ENCODE measurements around the gene PRDM5. TPM values are rescaled to one million over a fixed set of nuclear protein-coding genes. Genes with fewer than 3 reads are reported as not detected.
A peak's percentile ranks its signal among the peaks of the same experiment; 100 is the strongest.
"Not testable (repeated sequence)": the region's sequence is repeated elsewhere in the genome, so short reads cannot be mapped to it uniquely, and the experiment has no call there.

The PRDM5 gene
- total RNA-seq, 2 experiments from 2014 or later, result 0.20 to 0.57 TPM

DNA sequence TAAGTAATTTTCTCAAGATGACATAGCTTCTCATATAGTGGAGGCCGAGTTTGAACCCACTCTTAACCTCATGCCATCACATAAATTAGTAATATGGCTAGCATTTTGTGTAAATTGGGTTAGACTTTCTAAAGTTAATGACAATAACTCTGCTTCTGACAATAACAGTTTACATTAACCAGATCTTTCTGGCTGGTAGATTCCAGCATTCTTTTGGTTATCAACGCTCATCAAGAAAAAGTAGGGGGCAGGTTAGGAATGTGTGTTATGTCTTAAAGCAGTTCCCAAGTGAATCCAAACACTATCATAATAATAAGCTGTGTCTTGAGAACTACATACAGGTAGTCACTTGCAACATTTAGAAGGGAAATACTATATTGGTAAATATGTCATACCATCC, 162.5 kb downstream of the PRDM5 start:
- CTCF ChIA-PET, result no interaction called here

DNA sequence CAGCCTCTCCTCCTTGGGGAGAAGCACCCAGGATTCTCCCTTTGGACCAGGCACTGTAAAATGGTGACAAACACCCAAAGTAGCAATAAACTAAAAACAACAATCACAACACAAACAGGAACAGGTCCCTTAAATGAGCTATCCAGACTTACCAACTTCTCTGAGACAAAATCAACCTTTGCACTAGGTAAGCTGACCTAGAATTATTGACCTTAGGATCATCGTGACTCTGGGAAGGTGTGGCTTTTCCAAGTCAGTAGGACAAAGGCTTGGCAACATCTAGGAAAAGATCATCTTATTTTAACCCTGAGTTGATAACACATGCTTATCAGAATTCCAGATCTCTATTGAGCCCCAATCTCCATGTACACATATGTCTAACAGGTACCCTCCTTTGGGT, 166.7 kb downstream of the PRDM5 start:
- intact Hi-C loops (cut with micrococcal nuclease), result no loop called here

More for the DNA sequence above, 162.5 kb downstream of the PRDM5 start:
- H3K4me3 Mint-ChIP-seq, result no peak overlapping the region
- intact Hi-C loops (cut with micrococcal nuclease), result no loop called here
- H3K36me3 Mint-ChIP-seq (ENCODE audit: low read depth), result no peaks in the 10 kb centered on the region
- H3K9me3 Mint-ChIP-seq, result no peaks in the 10 kb centered on the region
- DNase-seq, result no peak
- H3K4me1 Mint-ChIP-seq (ENCODE audit: low read depth), result no peaks in the 10 kb centered on the region
- H3K27me3 Mint-ChIP-seq (ENCODE audit: low read depth), result no peaks in the 10 kb centered on the region
- H3K27ac Mint-ChIP-seq, result no peak overlapping the region

DNA sequence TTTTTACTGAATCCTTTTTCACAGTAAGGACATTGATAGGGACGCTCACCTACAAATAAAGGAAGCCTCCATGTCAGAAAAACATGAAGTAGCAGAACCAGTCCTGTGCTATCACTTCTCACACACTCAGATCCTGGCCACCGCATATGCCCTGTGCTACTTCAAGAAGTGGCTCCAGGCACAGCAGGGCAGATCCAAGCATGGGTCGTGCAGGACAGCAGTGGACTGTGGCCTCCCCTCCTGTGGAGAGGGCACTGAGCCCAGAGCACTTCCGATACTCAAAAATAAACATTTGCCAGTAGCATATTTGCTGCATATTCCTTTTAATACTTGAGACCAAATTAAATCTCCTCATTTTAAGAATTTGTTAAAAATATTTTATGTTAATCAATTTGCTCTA, 167.9 kb downstream of the PRDM5 start:
- Mint-ChIP-seq H3K4me3 (no peak overlapping the region), H3K27ac (no peak overlapping the region), H3K4me1 (ENCODE audit: low read depth) (no peaks in the 10 kb centered on the region), H3K27me3 (ENCODE audit: low read depth) (no peaks in the 10 kb centered on the region), H3K9me3 (peaks cover 11% of the 10 kb centered on the region), H3K36me3 (ENCODE audit: low read depth) (no peaks in the 10 kb centered on the region)
- intact Hi-C loops (cut with micrococcal nuclease), result no loop called here
- CTCF ChIA-PET, result no interaction called here
- DNase-seq, result no peak

More for the DNA sequence above, 166.7 kb downstream of the PRDM5 start:
- no peak for DNase-seq
- H3K27me3 Mint-ChIP-seq (ENCODE audit: low read depth), result no peaks in the 10 kb centered on the region
- H3K27ac Mint-ChIP-seq, result no peak overlapping the region
- H3K9me3 Mint-ChIP-seq, result peaks cover 5% of the 10 kb centered on the region
- H3K4me3 Mint-ChIP-seq, result no peak overlapping the region
- CTCF ChIA-PET, result interaction anchor here (0.6 kb wide), 1 partner anchor 204 kb away, joined by 4 read pairs; no protein-coding TSS in a partner anchor
- no peaks in the 10 kb centered on the region for H3K36me3 Mint-ChIP-seq (ENCODE audit: low read depth)
- H3K4me1 Mint-ChIP-seq (ENCODE audit: low read depth), result no peaks in the 10 kb centered on the region

DNA sequence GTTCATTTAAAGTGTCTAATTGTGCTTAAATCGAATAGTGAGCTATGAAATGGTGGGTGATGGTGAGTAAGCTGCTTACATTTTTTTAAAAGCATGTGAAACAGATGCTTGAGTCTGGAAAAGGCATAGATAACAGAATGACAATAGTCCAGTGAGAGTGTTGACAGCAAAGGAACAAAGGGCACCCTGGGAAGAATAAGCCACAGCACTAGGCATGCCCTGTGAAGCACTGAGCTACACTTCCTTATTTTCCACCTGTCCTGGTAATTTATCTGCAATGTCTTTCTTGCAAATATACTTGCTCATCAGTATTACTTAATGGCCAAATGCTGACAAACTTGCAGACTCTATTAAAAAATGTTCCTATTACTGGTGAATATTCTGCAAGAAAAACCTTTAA, 168.7 kb downstream of the PRDM5 start:
- Mint-ChIP-seq H3K4me1 (ENCODE audit: low read depth) (no peaks in the 10 kb centered on the region), H3K9me3 (peaks cover 11% of the 10 kb centered on the region), H3K27ac (no peak overlapping the region), H3K4me3 (no peak overlapping the region), H3K27me3 (ENCODE audit: low read depth) (no peaks in the 10 kb centered on the region), H3K36me3 (ENCODE audit: low read depth) (no peaks in the 10 kb centered on the region)
- CTCF ChIA-PET, result interaction anchor here (1.2 kb wide), 1 partner anchor 439 kb away, joined by 3 read pairs; no protein-coding TSS in a partner anchor
- intact Hi-C loops (cut with micrococcal nuclease), result no loop called here
- no peak for DNase-seq

DNA sequence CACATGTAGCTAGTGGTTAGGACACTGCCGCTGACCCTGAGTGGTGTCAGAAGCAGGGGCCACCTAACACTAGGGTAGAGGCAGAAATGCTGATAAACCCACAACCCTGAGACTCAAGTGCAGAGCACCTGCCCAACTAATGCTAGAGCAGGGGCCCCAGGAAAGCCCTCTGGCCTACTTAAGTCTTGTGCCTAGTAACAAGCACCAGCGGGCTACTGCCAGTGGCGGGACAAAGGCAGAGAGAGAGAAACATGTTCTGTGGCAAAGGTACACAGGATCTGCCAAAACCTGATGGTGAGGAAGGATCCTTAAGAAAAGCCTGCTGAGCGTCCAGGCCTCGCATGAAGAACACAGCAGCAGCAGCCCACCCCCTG, 172.4 kb downstream of the PRDM5 start:
- Mint-ChIP-seq H3K4me1 (ENCODE audit: low read depth) (peaks cover 1% of the 10 kb centered on the region), H3K27ac (no peak overlapping the region), H3K4me3 (no peak overlapping the region), H3K27me3 (ENCODE audit: low read depth) (no peaks in the 10 kb centered on the region), H3K9me3 (peaks cover 11% of the 10 kb centered on the region), H3K36me3 (ENCODE audit: low read depth) (no peaks in the 10 kb centered on the region)
- no peak for DNase-seq
- intact Hi-C loops (cut with micrococcal nuclease), result no loop called here
- CTCF ChIA-PET, result interaction anchor here (0.8 kb wide), 1 partner anchor 405 kb away, joined by 3 read pairs; no protein-coding TSS in a partner anchor

DNA sequence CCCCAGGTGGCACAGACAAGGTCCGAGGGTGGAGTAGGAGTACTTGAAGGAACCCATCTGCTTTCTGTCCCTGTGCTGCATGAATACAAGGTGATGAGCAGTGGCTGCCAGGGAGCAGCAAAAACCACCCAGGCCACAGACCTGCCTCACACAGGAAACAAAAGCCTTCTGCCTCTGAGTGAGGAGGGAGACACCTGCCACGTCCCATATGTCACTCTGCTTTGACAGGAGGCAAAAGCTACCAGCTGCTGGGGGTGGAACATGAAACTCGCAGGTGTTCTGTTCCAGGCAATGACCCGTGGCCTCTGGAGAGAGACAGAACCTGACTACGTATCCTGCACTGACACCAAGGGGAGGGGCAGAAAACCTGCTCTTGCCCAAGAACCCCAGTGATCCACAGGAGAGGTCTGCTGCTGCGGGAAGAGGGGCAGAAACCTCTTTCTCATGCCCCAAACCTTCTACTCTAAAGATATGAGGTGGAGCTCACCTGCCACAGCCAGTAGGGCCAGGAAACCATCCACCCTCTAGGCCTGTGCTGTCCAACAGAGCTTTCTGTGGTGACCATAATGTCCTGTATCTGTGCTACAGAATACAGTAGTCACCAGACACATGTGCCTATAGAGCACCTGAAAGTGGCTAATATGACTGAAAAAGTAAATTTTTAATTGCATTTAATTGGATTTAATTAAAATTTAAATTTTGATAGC, 172.9 kb downstream of the PRDM5 start:
- no peak overlapping the region for H3K27ac Mint-ChIP-seq
- H3K9me3 Mint-ChIP-seq, result peaks cover 11% of the 10 kb centered on the region

DNA sequence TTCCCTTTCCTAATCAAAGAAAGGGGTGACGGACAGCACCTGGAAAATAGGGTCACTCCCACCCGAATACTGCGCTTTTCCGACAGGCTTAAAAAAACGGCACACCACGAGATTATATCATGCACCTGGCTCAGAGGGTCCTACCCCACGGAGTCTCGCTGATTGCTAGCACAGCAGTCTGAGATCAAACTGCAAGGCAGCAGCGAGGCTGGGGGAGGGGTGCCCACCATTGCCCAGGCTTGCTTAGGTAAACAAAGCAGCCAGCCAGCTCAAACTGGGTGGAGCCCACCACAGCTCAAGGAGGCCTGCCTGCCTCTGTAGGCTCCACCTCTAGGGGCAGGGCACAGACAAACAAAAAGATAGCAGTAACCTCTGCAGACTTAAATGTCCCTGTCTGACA, 180.9 kb downstream of the PRDM5 start:
- H3K27ac Mint-ChIP-seq; H3K27me3 Mint-ChIP-seq (ENCODE audit: low read depth); H3K36me3 Mint-ChIP-seq (ENCODE audit: low read depth); intact Hi-C loops (cut with micrococcal nuclease); H3K4me3 Mint-ChIP-seq; H3K9me3 Mint-ChIP-seq; H3K4me1 Mint-ChIP-seq (ENCODE audit: low read depth); DNase-seq; CTCF ChIA-PET: not testable (repeated sequence)

More for the DNA sequence above, 172.9 kb downstream of the PRDM5 start:
- peaks cover 1% of the 10 kb centered on the region for H3K4me1 Mint-ChIP-seq (ENCODE audit: low read depth)
- CTCF ChIA-PET, result interaction anchor here (0.8 kb wide), 1 partner anchor 405 kb away, joined by 3 read pairs; no protein-coding TSS in a partner anchor
- peak; percentile 12 for DNase-seq
- H3K27me3 Mint-ChIP-seq (ENCODE audit: low read depth), result no peaks in the 10 kb centered on the region
- intact Hi-C loops (cut with micrococcal nuclease), result no loop called here
- no peak overlapping the region for H3K4me3 Mint-ChIP-seq
- H3K36me3 Mint-ChIP-seq (ENCODE audit: low read depth), result no peaks in the 10 kb centered on the region

DNA sequence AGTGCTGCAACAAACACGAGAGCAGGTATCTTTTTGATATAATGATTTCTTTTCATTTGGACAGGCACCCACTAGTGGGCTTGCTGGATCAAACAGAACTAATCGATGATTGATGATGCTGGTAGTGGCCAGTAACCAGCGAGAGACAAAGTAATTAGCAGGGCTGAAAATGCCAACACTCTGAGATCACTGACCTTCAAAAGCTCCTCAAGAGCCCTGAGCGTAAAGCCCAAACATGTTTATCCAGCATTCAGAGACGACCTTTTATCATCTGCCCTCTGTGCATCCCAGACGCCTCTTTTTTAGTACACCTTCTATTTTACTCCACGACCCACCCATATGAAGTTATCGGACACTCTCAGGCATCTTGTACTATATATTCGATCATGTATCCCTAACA, 186.2 kb downstream of the PRDM5 start:
- no peaks in the 10 kb centered on the region for H3K4me1 Mint-ChIP-seq (ENCODE audit: low read depth)
- H3K9me3 Mint-ChIP-seq, result no peaks in the 10 kb centered on the region
- no peaks in the 10 kb centered on the region for H3K27me3 Mint-ChIP-seq (ENCODE audit: low read depth)
- H3K36me3 Mint-ChIP-seq (ENCODE audit: low read depth), result no peaks in the 10 kb centered on the region
- no peak overlapping the region for H3K4me3 Mint-ChIP-seq
- DNase-seq, result no peak
- intact Hi-C loops (cut with micrococcal nuclease), result no loop called here
- CTCF ChIA-PET, result no interaction called here
- no peak overlapping the region for H3K27ac Mint-ChIP-seq

DNA sequence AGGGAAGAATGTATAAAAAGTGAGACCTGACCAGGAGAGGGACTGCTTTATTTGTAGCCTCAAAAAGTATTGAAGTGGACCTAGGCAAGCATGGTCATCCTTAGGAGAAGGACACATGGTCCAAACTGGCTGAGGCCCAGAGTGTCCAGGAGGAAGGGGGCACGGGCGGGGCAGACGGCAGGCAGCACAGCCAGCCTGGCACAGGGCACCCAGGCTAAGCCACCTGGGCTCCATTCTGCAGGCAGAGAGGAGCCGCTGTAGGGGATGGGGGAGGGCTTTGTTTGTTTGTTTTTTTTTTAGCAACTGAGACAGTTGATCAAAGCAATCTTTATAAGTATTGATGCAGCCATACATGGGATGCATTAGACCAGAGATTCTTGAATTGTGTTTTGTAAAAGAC, 188.6 kb downstream of the PRDM5 start:
- Mint-ChIP-seq H3K9me3 (no peaks in the 10 kb centered on the region), H3K4me3 (no peak overlapping the region), H3K36me3 (ENCODE audit: low read depth) (no peaks in the 10 kb centered on the region), H3K27me3 (ENCODE audit: low read depth) (no peaks in the 10 kb centered on the region), H3K27ac (no peak overlapping the region), H3K4me1 (ENCODE audit: low read depth) (no peaks in the 10 kb centered on the region)
- intact Hi-C loops (cut with micrococcal nuclease), result no loop called here
- CTCF ChIA-PET, result no interaction called here
- no peak for DNase-seq

DNA sequence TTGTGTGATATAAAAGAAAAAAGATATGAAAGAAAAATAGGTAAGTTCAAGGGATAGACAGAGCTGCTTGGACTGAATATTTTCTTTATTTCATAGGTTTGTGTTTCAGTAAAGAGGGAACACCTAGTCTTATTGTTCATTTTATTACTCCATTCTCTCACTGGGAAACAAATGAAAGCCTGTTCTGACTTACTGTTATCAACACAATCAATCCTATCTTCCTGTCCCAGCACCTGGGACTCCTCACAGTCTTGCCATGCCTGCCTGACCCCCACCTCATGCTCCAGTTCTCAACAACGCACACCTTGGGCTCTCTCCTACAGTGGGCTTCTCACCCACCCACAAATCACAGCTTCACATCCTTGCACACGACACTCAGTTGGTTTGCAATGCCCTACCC, 189.5 kb downstream of the PRDM5 start:
- no peak for DNase-seq
- no peaks in the 10 kb centered on the region for H3K9me3 Mint-ChIP-seq
- H3K27me3 Mint-ChIP-seq (ENCODE audit: low read depth), result no peaks in the 10 kb centered on the region
- CTCF ChIA-PET, result interaction anchor here (0.6 kb wide), 1 partner anchor 16 kb away, joined by 4 read pairs; no protein-coding TSS in a partner anchor
- no peaks in the 10 kb centered on the region for H3K4me1 Mint-ChIP-seq (ENCODE audit: low read depth)
- H3K36me3 Mint-ChIP-seq (ENCODE audit: low read depth), result no peaks in the 10 kb centered on the region
- intact Hi-C loops (cut with micrococcal nuclease), result no loop called here
- H3K4me3 Mint-ChIP-seq, result no peak overlapping the region
- no peak overlapping the region for H3K27ac Mint-ChIP-seq

DNA sequence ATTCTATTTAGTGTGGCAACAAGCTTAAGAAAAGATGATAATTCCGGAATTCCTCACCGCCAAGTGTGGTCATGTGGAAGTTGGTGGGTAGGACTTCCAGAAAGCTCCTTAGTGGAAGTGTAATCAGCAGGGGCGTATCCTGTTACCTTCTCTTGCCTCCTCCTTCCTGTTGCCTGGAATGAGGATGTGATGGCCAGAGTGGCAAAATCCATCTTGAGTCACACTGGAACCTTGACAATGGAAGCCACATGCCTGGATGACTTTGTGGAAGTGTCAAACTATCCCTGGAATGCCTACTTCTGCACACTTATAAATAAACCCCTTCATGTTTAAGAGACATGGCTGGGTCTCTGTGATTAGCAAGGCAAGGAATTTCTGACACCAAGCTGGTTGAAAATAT, 191.0 kb downstream of the PRDM5 start:
- H3K4me1 Mint-ChIP-seq (ENCODE audit: low read depth), result no peaks in the 10 kb centered on the region
- CTCF ChIA-PET, result interaction anchor here (1.0 to 1.2 kb wide), 2 partner anchors 19 to 364 kb away, joined by 3 to 4 read pairs; no protein-coding TSS in a partner anchor
- intact Hi-C loops (cut with micrococcal nuclease), result no loop called here
- no peak for DNase-seq
- H3K9me3 Mint-ChIP-seq, result no peaks in the 10 kb centered on the region
- no peaks in the 10 kb centered on the region for H3K27me3 Mint-ChIP-seq (ENCODE audit: low read depth)
- no peak overlapping the region for H3K27ac Mint-ChIP-seq
- H3K36me3 Mint-ChIP-seq (ENCODE audit: low read depth), result no peaks in the 10 kb centered on the region
- no peak overlapping the region for H3K4me3 Mint-ChIP-seq

DNA sequence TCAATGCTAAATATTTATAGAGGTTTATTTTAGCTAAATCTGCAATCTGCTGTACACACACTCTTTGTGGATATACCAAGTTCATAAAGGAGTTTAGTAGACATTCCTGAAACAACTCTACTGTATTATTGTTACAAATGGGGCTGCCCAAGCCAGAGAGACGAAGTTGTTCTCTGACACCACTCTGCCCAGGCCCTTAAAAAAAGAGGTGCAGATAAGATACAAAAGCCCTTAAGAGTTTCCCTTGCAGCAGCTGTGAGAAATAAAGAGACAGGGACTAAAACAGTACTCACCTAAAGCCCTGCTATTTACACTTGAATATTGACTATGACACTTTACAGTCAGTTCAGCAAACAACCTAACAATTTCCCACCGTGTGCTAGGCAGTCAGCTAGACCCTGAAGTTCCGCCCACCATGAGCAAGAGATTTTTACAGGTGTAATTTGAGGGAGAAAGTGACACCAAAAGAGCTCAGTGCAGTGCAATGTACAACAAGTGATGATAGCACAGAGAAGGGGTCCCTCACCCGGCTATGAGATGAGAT, 191.7 kb downstream of the PRDM5 start:
- no peaks in the 10 kb centered on the region for H3K36me3 Mint-ChIP-seq (ENCODE audit: low read depth)
- DNase-seq, result no peak
- intact Hi-C loops (cut with micrococcal nuclease), result no loop called here
- no peak overlapping the region for H3K27ac Mint-ChIP-seq
- H3K9me3 Mint-ChIP-seq, result no peaks in the 10 kb centered on the region
- CTCF ChIA-PET, result interaction anchor here (1.0 to 1.2 kb wide), 2 partner anchors 19 to 364 kb away, joined by 3 to 4 read pairs; no protein-coding TSS in a partner anchor
- no peaks in the 10 kb centered on the region for H3K27me3 Mint-ChIP-seq (ENCODE audit: low read depth)
- H3K4me3 Mint-ChIP-seq, result no peak overlapping the region
- no peaks in the 10 kb centered on the region for H3K4me1 Mint-ChIP-seq (ENCODE audit: low read depth)

All from activated naive CD4-positive, alpha-beta T cell treated with anti-CD3 and anti-CD28 coated beads for 36 hours (primary cell).